Measurements from ENCODE around the gene ZDHHC11.
"Not testable (repeated sequence)": the region's sequence is repeated elsewhere in the genome, so short reads cannot be mapped to it uniquely, and the experiment has no call there.

The ZDHHC11 gene

DNA sequence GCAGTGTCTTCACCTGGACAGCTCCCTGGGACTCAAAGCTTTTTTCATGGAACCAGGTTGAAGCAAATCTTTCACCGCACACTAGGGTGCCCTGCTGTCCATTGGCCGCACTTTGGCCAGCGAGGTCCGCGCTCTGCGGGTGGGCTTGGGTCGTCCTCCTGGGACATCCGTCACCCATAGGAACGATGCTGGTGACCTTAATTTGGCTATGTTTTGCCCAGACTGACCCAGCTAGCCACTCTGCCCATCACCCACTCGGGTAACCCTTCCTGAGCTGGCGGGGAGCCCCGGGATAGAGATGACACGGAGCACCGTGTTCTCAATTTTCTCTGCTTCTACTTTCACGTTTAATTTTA is 92.1 kb downstream of the ZDHHC11 start:
- no peak for DNase-seq

DNA sequence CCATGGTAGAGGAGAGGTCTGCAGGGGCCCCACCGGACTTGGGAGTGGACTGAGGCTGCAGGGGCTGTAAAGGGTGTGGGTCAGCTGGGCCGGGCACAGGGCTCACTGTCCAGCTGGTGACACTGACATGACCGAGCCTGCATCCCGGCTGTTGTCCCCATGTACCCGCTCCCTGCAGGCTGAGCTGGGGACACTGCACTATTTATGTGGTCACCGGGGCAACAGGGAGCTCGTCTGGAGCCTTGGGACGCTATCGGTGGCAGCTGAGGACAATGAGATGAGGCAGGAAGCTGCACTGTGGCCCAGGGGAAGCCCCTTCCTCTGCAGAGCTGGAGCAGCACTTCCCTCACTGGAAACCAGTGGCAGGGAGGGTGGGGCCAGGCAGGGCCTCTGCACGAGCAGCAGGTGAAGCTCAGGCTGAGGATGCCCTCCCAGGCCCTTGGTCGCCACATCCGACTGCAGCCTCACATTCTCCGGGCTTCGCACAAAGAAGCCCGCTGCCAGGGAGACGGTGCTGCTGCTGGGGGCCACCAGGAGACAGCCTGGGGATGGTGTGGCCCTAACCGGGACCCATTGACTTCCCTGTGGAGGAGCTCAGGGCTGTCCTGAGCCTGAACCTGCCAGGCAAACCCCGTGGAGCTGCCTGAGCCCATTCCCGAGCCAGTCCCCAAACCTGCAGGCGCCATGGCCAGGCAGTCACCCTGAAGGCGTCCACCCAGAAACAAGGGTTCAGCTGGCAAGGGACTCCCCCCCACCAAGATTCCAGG is 92.7 kb downstream of the ZDHHC11 start:
- no peak for DNase-seq

DNA sequence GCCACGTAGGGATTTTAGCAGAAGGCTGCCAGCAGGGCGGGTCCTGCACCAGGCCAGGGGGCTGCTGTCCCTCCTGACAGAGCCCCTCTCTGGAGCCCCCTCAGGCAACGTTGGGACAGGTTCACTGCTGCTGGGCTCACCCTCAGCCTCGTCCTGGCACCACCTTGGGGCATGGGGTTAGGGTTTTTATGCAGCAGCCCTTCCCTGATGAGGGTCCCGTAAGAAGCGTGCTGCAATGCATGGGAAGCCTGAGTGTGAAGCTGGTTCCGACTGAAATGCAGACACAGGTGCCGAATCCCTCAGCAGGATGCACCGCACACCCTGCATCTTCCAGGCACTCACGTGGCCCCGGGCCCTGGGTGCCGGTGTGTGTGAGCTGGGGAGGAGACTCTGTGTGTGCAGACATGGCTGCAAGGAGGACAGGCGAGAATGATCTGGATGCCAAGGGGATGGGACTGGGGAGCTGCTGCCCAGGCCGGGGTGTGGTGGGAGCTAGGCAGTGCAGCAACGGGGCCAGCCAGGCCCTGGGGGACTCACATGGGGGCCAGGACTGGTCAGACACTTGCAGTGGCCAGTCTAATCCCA is 93.3 kb downstream of the ZDHHC11 start:
- DNase-seq, result no peak

DNA sequence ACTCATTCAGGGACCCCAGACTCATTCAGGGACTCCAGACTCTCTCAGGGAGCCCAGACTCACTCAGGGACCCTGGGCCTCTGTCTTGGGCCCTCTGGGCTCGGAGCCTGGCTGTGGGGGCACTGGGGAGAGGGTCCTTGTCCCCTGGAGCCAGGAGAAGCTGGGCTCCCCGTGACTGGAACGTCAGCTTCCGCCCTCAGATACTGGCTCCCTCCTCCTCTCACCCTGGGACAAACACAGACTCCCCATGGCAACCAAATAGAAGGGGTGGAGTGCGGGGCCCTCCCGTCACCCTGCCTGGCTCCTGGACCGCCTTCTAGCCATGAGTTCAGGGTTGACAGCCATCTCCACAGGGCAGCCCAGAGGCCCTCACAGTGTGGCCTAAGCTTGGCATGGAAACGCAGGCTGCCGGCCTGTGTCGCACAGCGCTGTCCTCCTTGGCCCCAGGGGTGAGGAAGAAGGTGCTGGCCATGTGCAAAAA is 93.9 kb downstream of the ZDHHC11 start:
- no peak for DNase-seq

DNA sequence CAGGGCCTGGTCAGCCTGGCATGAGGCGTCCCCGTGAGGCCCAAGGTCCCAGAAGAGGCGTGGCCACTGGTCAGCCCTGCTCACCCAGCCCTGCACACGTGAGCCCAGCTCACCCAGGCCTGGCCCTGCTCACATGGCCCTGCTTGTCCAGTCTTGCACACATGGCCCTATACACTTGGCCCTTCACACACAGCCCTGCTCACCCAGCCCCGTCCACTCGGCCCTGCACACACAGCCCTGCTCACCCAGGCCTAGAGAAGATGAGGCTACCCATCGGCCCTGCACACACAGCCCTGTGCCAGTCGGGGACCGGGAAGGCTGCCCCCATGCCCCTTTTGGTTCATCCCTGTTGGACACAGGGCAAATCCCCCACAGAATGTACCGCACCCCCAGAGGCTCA is 94.6 kb downstream of the ZDHHC11 start:
- no peak for DNase-seq

DNA sequence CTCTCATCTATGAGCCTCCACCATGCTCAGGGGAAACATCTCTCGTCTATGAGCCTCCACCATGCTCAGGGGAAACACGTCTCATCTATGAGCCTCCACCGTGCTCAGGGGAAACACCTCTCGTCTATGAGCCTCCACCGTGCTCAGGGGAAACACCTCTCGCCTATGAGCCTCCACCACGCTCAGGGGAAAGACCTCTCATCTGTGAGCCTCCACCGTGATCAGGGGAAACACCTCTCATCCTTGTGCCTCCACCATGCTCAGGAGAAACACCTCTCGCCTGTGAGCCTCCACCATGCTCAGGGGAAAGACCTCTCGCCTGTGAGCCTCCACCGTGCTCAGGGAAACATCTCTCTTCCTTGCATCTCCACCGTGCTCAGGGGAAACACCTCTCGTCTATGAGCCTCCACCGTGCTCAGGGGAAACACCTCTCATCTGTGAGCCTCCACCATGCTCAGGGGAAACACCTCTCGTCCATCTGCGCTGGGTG is 96.6 kb downstream of the ZDHHC11 start:
- not testable (repeated sequence) for DNase-seq

DNA sequence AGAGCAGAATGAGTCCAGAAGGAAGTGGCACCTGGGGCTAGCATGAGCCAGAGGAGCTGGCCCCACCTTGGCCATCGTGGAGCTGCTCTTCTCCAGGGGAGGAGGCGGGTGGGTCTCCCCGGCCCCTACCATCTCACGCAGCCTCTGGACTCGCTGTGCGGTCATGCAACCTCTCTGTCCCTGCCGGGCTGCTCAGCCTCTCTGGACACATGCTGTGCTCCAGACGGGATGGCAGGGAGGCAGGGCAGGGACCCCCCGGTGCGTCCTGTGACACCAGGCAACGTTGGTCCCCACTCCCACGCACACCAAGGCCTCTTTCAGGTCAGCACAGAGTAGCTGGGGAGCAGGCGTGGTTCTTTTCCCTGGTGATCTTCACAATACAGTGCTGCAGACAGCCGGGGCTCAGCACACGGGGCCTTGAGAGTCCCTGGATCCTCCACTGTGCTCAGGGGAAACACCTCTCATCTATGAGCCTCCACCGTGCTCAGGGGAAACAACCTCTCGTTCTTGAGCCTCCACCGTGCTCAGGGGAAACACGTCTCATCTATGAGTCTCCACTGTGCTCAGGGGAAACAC is 97.1 kb downstream of the ZDHHC11 start:
- DNase-seq, result not testable (repeated sequence)

DNA sequence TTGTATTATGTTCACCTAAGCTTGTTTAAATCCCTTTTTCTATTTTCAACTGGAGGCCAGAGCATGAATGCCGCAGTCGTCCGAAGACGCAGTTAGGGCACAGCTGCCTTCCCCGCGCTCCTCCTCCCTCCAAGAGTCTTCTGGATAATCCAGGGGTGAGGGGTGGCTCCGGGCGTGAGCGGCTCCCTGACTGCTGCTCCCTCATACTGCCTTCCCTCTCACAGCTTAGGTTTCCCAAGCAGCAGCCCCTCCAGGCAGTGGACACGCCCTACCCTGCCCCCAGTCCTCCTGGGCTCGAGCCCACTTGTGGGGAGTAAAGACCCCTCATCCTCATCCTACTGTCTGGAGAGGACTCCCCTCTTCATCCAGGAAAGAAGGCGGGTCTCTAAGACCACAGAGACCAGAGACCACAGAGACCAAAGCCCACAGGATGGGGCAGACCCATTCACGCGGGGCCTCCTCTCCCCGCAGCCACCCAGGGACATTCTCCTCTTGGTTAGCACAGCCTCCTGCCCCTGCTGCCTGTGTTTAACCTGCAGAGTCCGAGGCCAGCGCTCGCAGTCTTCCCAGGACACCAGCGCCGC is 98.2 kb downstream of the ZDHHC11 start:
- not testable (repeated sequence) for DNase-seq

DNA sequence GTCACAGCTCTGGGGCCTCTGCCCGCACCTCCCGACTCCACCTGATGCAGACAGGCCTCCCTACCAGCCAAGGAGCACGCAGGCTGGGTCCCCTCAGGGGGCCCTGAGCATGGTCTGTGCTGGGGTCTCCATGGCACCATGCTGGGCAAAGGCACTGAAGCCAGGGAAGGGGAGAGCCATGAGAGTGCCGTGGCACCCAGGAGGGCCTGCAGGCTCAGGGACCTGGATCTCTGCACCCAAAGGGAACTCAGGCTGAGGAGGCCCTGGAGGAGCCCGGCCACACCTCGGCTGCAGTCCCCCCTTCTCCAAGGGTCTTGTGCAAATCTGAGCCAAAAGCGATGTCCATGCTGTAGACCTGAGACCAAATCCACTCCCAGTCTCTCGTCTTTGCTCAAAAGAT is 98.8 kb downstream of the ZDHHC11 start:
- not testable (repeated sequence) for DNase-seq

DNA sequence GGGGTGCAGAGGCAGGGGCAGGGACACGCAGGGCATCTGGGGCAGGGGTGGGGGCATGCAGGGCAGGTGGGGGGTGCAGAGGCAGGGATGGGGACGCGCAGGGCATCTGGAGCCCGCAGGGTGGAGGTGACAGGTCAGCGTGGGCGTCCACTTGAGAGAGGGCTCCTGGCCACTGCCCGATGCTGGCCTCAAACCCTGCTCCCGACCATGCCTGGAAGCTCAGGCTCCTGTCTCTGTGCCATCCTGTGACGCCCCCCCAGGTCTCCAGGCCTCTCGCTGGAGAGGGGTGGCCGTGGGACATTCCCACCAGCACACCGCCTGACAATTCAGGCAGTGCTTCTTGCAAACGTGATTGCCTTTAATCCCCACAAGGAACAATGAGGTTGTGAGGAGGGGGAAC is 99.3 kb downstream of the ZDHHC11 start:
- DNase-seq, result no peak

DNA sequence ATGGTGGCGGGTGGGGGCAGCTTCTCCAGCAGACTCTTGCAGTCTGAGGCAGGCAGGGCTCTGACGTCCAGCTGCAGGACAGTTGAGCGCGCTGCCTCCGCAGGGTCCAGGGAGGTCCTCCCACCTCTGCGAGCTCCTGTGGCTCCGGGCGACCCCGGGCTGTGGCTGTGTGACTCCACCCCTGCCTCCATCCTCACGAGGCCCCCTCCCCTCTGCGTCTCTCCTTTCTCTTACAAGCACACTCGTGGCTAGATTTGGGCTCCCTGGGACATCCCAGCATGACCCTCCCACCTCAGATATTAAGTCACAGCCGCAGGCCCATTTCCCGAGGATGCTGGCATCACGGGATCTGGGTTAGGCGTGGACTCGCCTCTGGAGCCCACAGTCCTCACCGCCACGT is 100.6 kb downstream of the ZDHHC11 start:
- DNase-seq, result not testable (repeated sequence)

DNA sequence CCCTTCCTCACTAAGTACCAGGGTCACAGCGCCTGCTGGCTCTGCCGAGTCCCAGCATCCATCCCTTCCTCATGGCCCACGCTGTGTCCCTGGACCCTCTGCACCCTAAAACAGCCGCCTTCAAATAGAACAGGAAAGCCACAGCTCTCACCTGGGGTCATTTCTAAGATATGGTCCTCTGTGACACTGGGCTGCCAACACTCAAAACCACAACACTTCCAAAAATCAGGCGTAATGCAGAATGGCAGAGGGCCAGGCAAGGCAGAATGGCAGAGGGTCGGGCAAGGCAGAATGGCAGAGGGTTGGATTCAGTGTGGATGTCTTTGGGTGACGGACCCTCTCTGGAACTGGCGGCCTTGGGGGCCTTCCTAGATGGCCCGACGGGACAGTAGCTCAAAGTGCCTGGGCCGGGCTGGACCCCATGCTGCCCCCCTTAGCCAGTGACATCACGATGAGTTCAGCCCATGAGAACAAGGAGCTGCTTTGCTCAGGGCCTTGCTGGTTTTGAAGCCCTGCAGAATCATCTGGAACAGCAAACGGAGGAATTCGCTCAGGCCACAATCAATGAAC is 101.6 kb downstream of the ZDHHC11 start:
- DNase-seq, result no peak

DNA sequence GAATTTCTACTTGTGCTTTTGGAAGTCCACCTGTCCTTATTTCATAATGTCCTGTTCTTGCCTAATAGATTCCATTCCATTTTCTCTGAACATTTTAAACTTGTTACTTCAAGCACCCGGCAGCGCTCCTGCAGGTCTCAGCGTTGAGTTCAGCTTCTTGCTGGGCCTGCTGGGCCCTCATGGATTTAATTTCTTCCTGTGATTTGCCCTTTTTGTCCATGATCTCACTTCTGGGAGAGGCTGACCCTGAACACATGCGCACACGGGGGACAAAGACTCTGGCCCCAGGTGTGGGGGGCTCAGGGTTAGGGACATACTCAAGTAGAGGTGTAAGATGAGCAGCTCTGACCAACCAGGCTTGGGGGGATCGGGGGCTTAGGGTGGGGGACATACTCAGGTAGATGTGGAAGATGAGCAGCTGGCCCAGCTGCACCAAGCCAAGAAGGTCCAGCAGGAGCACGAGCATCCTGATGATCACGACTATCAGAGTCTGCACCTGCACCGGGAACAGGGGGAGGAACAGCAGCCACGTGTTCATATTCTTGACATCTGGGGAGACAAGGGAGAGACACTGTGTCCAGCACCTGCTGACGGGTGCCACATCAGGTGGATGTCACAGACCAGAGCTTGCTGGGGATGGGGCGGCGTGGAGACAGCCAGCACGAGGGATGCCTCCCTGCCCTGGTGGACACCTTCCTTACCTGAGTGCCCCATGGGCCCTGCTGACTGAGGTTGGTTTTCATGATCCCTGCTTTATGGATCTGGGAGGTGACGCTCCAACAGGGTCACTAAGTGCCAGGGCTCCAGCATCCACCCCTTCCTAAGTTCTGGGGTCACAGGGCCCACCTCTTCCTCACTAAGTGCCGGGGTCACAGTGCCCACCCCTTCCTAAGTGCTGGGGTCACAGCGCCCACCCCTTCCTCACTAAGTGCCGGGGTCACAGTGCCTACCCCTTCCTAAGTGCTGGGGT is 102.5 kb downstream of the ZDHHC11 start:
- DNase-seq, result not testable (repeated sequence)

DNA sequence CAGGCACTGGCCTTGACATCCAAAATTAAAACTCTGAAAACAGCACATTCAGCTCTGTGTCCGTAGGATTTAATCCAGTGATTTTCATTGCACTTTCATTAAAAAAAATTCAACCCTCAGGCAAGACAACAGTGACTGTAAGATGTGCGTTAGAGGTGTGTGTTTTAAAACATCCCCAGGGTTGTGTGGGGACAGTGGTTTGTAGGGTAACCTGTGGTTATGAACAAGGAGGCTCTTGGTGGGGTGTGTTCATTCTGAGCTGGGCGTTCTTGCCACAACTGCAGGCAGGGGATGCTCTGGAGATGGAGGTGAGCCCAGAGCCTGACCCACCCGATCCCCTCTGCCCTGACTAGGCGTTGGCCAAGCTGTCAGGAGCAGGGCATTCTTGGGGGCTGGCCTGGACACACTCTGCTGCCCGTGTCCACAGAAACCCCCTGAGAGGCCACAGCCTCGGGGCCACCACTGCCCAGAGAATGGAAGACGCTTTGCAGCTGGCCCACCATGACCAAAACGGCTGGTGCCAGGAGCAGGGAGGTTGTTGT is 103.4 kb downstream of the ZDHHC11 start:
- DNase-seq, result not testable (repeated sequence)

DNA sequence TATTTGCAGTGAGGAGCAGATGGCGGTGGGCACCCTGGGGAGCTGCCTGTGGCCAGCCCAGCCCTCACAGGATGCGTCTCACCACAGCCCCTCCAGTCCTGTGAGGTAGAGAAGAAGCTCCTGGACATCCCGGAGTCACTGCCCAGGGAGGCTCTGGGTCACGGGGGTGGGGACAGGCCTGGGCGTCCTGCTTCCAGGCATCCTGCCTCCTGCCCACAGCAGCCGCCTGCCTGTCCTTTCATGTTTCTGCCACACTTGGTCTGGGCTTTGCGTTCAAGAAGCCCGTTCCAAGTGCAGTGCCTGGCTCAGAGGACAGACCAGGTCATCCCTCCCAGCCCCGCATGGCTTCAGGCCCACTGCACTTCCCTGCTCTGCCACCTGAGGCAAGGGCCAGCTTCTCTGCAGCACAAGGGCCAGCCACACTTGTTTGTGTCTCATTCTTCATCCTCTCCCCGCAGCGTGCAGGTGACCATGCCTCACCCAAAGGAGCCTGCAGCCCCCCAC is 104.5 kb downstream of the ZDHHC11 start:
- DNase-seq, result no peak
